ENCODE data around the gene CTIF.

Gene CTIF

GRCh38 chr18:48827291-48828193 is 288.7 kb downstream of the CTIF start:
- peak; percentile 15 for DNase-seq

DNA sequence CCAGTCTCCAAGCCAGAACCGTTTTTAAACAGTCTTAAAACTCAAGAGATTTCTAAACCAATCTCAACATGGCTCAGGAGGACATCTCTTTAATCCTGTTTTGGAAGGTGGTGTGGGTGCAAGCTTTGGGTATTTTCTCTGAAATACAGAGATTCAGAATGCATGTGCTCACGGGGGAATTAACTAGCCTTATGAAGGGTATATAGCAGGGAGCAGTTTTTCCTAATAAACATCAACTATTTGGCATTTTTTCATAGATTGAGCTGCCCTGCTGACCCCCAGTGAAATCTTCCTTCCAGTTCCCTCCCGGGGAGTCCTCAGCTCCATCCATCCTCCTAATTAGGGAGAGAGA is 289.3 kb downstream of the CTIF start:
- no peak for DNase-seq

DNA sequence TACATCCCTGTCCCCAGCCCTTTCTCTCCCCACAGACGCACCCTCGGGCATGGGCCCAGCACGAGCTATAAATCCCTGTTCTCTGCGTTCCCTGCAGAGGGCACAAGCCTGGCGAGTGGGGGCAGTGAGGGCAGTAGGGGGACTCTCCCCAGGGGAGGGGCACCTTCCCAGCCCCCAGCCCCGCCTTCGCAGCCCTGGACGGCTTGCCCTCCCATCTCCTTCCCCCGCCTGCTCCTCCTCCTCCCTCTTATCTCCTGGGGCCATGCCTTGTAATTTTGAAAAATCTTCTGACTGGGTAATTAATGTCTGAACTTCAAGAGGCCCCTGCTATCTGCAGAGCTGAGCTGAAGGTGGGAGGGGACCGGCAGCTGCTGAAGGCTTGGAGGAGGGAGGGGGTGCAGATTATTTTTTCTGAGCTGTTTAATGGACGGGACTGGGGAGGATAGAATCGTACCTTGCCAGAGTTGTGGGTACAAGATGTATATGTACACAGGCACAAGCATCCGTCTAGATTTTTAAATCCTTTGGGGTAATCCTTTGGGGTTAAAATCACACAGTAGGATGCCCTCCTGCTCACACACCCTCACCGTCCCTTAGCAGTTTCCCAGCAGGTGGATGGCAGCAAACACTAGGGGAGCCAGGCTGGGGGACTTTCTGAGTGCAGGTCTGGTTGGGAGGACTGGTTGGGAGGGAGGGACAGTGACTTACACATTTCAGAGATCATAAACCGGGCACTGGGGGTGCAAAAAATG is 290.0 kb downstream of the CTIF start:
- DNase-seq: no peak

DNA sequence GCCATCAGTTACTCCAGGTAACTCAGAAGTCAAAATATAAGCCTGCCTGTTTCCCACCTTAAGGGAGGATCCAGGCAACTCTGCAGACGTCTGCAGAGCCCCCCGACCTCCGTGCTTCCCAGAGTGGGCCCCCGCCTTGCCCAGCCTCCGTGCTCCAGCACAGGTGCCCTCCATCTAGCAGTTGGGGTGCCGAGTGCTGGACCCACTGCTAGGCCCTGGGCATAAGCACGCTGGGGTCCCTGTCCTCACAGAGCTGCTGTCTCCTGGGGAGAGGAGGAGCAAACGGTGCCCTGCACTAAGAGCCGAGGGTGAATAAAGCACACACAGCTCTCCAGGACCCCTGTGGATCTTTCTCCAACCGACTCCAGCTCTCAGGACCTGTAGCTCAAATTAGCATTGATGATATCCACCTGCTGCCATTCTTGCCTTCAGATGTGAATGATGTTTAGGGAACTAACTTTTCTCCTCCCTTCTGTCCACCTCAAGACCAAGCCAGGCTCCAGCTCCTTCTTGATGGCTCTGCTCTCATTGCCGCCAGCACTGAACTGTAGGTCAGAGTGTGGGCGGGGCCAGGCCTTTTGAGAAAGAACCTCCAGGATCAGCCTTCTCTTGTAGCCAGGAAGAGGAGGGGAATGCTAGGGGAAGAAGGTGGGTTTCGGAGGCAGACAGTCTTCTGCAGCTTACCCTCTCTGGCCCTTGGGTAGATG is 290.8 kb downstream of the CTIF start:
- no peak for DNase-seq

GRCh38 chr18:48831113-48831759 is 292.4 kb downstream of the CTIF start:
- no peak for DNase-seq

GRCh38 chr18:48831802-48832201 is 293.0 kb downstream of the CTIF start:
- DNase-seq: no peak

- DNase-seq: peak; percentile 15
Measured at GRCh38 chr18:48832938-48833700, 294.3 kb downstream of the CTIF start.

- DNase-seq: no peak
Measured at GRCh38 chr18:48833701-48834412, 295.0 kb downstream of the CTIF start.

- DNase-seq: no peak
Measured at GRCh38 chr18:48834413-48835031, 295.7 kb downstream of the CTIF start.

DNA sequence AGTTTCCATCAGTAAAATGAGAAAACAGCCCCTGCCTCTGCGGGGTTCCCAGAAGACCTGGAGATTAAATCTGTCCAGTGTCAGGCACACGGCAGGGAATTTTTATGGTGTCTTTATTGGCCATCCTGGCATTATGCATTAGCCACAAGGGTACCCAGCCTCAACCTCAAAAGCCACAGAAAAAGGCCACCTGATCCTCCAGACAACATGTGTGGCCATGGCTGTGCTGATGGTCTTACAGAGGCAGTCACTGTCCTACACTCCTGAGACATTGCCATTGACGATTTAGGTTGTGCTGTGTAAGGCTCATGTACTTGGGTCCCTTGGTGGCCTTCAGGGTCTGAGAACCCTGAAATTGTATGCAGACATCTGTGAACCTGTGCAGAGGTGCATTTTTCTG is 296.3 kb downstream of the CTIF start:
- no peak for DNase-seq

- DNase-seq: no peak
Measured at GRCh38 chr18:48835745-48836170, 296.9 kb downstream of the CTIF start.

- no peak for DNase-seq
Measured at GRCh38 chr18:48836231-48836805, 297.5 kb downstream of the CTIF start.

GRCh38 chr18:48836806-48837615 is 298.2 kb downstream of the CTIF start:
- no peak for DNase-seq

DNA sequence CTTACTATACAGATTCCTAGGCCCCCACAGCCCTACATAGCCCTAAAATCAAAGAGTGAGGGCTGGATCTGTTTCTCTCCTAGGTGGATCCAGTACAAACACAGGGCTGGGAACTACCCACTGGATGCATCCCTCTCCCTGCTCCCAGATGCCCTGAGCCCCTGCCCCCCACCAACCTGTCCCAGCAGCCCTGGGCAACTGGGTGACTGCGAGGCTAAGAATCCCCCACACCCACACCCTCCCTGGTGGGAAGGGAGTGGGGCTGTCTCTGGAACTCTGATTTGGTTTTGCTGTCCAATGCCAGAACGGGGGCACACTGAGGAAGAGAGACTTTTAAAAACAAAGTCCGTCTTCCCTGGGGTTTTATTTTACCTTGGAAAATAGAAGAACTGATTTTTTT is 298.8 kb downstream of the CTIF start:
- no peak for DNase-seq

- no peak for DNase-seq
Measured at GRCh38 chr18:48838166-48838775, 299.4 kb downstream of the CTIF start.

- no peak for DNase-seq
Measured at GRCh38 chr18:48838921-48839818, 300.3 kb downstream of the CTIF start.

DNA sequence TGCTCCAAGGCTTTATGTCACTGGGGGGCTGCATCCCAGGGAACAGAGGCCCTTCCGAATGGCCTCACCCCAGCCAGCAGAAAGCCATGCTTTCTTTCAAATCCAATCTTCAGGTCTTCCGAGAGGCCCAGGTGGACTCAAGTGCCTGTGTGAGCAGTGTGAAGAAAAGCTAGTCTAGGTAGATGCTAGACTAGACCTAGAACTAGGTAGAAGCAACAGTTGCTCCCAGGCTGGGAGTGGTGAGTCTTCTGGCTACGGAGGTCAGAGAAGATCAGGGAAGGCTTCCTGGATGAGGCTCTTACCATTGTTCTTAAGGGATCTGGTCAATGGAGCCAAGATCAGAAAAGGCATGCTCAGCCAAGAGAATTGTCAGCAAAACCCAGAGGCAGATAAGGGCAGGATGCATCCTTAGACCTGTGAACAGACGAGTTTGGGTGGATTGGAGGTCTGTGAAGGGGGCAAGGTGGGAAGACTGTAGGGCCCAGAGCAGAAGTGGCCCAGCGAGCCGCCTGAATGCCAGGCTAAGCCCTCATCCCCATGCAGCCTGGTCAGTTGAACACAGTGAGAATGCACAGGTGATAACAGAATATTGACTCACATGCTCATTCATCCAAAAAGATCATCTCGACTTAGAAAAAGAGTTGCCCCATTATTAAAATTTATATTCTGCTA is 301.1 kb downstream of the CTIF start:
- no peak for DNase-seq

- no peak for DNase-seq
Measured at GRCh38 chr18:48840491-48840877, 301.7 kb downstream of the CTIF start.

All from NCI-H2029 treated with DMSO at 0.1 percent for 48 hours (cell line).